H1 (cell line): ENCODE data around the gene RBM17.

ENCODE experiments used
- CEBPB ChIP-seq: IDR thresholded peaks from 2 replicates; pipeline ENCODE4 v1.6.1; 2012; ENCODE audit warnings: low read depth, low read length
- CTCF ChIP-seq, 3 experiments: IDR thresholded peaks; 1 replicate in 2 of 3; 2 replicates in 1 of 3; pipeline versions ENCODE4 v1.5.1 to v1.6.1; 2011; ENCODE audit warnings: low read length in 3 of 3, mild to moderate bottlenecking in 3 of 3, inconsistent platforms in 2 of 3, low read depth in 1 of 3, moderate library complexity in 1 of 3; ENCODE audit not compliant: insufficient read depth in 1 of 3; ENCODE audit errors: control extremely low read depth in 1 of 3
- EGR1 ChIP-seq: IDR thresholded peaks from 2 replicates; pipeline ENCODE4 v1.6.1; 2011; ENCODE audit warnings: low read depth, low read length, borderline replicate concordance
- POLR2AphosphoS5 ChIP-seq: IDR thresholded peaks from 2 replicates; pipeline ENCODE4 v1.6.1; 2011; ENCODE audit warnings: low read depth, low read length
- SUZ12 ChIP-seq: fragments of 200-600 bp; sonication (generic); IDR thresholded peaks from 2 replicates; pipeline ENCODE4 v1.6.1; 2012; ENCODE audit warnings: mild to moderate bottlenecking, inconsistent platforms, low read length, moderate library complexity, mixed read lengths
- ZNF274 ChIP-seq: IDR thresholded peaks from 2 replicates; pipeline ENCODE4 v1.7.0; 2012; ENCODE audit warnings: low read length, borderline replicate concordance; ENCODE audit errors: extremely low read depth

- no peak for TF ChIP-seq ZNF274
- TF ChIP-seq SUZ12, result no peak
- no peak for TF ChIP-seq EGR1
- TF ChIP-seq POLR2AphosphoS5, result no peak
- no peak for TF ChIP-seq CTCF (IDR thresholded peaks at IDR 0.05; ENCODE audit: control extremely low read depth in 1 of 3, insufficient read depth in 1 of 3, low read depth in 1 of 3, low read length in 3 of 3)
- no peak for TF ChIP-seq CEBPB
Observed at GRCh38 chr10:6124666-6125065, 35.8 kb downstream of the RBM17 start.
